Calu3 (cell line): ENCODE results near the gene DISP3. TPM values are rescaled to one million over a fixed set of nuclear protein-coding genes. Genes with fewer than 3 reads are reported as not detected.

ENCODE experiments used
- BruUV-seq: library from RNA; stranded (reverse); fragments of 400-500 nt; replicated peaks from 2 replicates; lab custom pipeline; 2021; lab: Mats Ljungman, UMichigan
- CTCF ChIA-PET: fragments of 300-600 bp; sonication (Branson Sonifier 250); formaldehyde crosslinking; loops from one replicate; lab custom pipeline; 2022; ENCODE audit warnings: antibody characterized with exemption; lab: Charles Lee
- DNase-seq: peaks from one replicate; pipeline ENCODE4 v3.0.0; 2022
- H3K27ac Mint-ChIP-seq: one replicate; pipeline ENCODE4 v1.8.0; 2022; ENCODE audit warnings: mixed read lengths; ENCODE audit not compliant: unreplicated experiment
- H3K27me3 Mint-ChIP-seq: one replicate; pipeline ENCODE4 v1.8.0; 2022; ENCODE audit warnings: mixed read lengths; ENCODE audit not compliant: unreplicated experiment
- H3K36me3 Mint-ChIP-seq: one replicate; pipeline ENCODE4 v1.8.0; 2022; ENCODE audit warnings: mild to moderate bottlenecking, moderate library complexity, mixed read lengths; ENCODE audit not compliant: insufficient read depth, unreplicated experiment
- H3K4me1 Mint-ChIP-seq: one replicate; pipeline ENCODE4 v1.8.0; 2022; ENCODE audit warnings: mild to moderate bottlenecking, low read depth, mixed read lengths; ENCODE audit not compliant: unreplicated experiment
- H3K4me3 Mint-ChIP-seq: one replicate; pipeline ENCODE4 v1.8.0; 2022; ENCODE audit warnings: mild to moderate bottlenecking, low read depth, moderate library complexity, mixed read lengths; ENCODE audit not compliant: unreplicated experiment
- H3K9me3 Mint-ChIP-seq: one replicate; pipeline ENCODE4 v1.8.0; 2022; ENCODE audit warnings: low read depth, mixed read lengths; ENCODE audit not compliant: unreplicated experiment
- CTCF ChIP-seq: fragments of 200-600 bp; IDR thresholded peaks from one replicate; pipeline ENCODE4 v1.8.0; 2022; ENCODE audit warnings: antibody characterized with exemption; ENCODE audit not compliant: unreplicated experiment
- intact Hi-C: fragments of 100-400 bp; cut with micrococcal nuclease; formaldehyde crosslinking; loops from one replicate; pipeline ENCODE4 v1.10.0; 2022; ENCODE audit not compliant: unreplicated experiment
- total RNA-seq: library from RNA; stranded (reverse); gene quantifications from 2 replicates; pipeline ENCODE4 v1.2.3, GENCODE V29; 2022

DISP3 gene
- total RNA-seq, 1 experiment from 2014 or later = 1.3 TPM

- intact Hi-C loops = no loop called here
- no peak for DNase-seq
- H3K36me3 Mint-ChIP-seq = no peaks in the 10 kb centered on the region
- H3K4me3 Mint-ChIP-seq = no peak overlapping the region
- H3K9me3 Mint-ChIP-seq = no peaks in the 10 kb centered on the region
- TF ChIP-seq CTCF = no peak
- H3K27me3 Mint-ChIP-seq = peaks cover 89% of the 10 kb centered on the region
- no TSS peak for BruUV-seq
- no peak overlapping the region for H3K27ac Mint-ChIP-seq
- no peaks in the 10 kb centered on the region for H3K4me1 Mint-ChIP-seq
- CTCF ChIA-PET = interaction anchor here (1.1 kb wide), 1 partner anchor 12 kb away, joined by 3 read pairs; no protein-coding TSS in a partner anchor
These were observed 4.1 kb upstream of the DISP3 start for GRCh38 chr1:11474826-11475225.

- TF ChIP-seq CTCF = no peak
- H3K4me1 Mint-ChIP-seq = no peaks in the 10 kb centered on the region
- DNase-seq = no peak
- BruUV-seq = no TSS peak
- no peak overlapping the region for H3K4me3 Mint-ChIP-seq
- intact Hi-C loops = no loop called here
- H3K9me3 Mint-ChIP-seq = no peaks in the 10 kb centered on the region
- H3K27ac Mint-ChIP-seq = no peak overlapping the region
- peaks cover 5% of the 10 kb centered on the region for H3K36me3 Mint-ChIP-seq
- CTCF ChIA-PET = interaction anchor here (1.1 kb wide), 1 partner anchor 11 kb away, joined by 3 read pairs; no protein-coding TSS in a partner anchor
- H3K27me3 Mint-ChIP-seq = peaks cover 93% of the 10 kb centered on the region
These were observed 3.2 kb upstream of the DISP3 start for GRCh38 chr1:11475748-11476147.

GRCh38 chr1:11479375-11479979 lies 522 bp downstream of the DISP3 start:
- Mint-ChIP-seq H3K27me3 (peaks cover 77% of the 10 kb centered on the region), H3K9me3 (no peaks in the 10 kb centered on the region), H3K4me1 (no peaks in the 10 kb centered on the region), H3K27ac (no peak overlapping the region), H3K36me3 (peaks cover 5% of the 10 kb centered on the region), H3K4me3 (peak overlapping the region; percentile 60)
- TSS peak; percentile 65 for BruUV-seq
- CTCF ChIA-PET = no interaction called here
- intact Hi-C loops = no loop called here
- no peak for DNase-seq
- TF ChIP-seq CTCF = no peak

GRCh38 chr1:11481019-11481418 lies 2.1 kb downstream of the DISP3 start:
- no peak for DNase-seq
- Mint-ChIP-seq H3K27ac (no peak overlapping the region), H3K4me1 (no peaks in the 10 kb centered on the region), H3K9me3 (no peaks in the 10 kb centered on the region), H3K4me3 (peak overlapping the region; percentile 2), H3K27me3 (peaks cover 77% of the 10 kb centered on the region), H3K36me3 (peaks cover 5% of the 10 kb centered on the region)
- BruUV-seq = no TSS peak
- intact Hi-C loops = no loop called here
- CTCF ChIA-PET = no interaction called here
- TF ChIP-seq CTCF = no peak
